Measurements from ENCODE around the gene R3HCC1L.
"Not testable (repeated sequence)": the region's sequence is repeated elsewhere in the genome, so short reads cannot be mapped to it uniquely, and the experiment has no call there.

R3HCC1L gene

GRCh38 chr10:98172495-98172894 lies 38.0 kb downstream of the R3HCC1L start:
- DNase-seq (ENCODE audit: low read depth) = no peak

- DNase-seq (ENCODE audit: low read depth) = no peak
These were observed 38.8 kb downstream of the R3HCC1L start for GRCh38 chr10:98173260-98173659.

- not testable (repeated sequence) for DNase-seq (ENCODE audit: low read depth)
These were observed 48.0 kb downstream of the R3HCC1L start for GRCh38 chr10:98182351-98182915.

GRCh38 chr10:98186681-98187080 lies 52.2 kb downstream of the R3HCC1L start:
- DNase-seq (ENCODE audit: low read depth) = no peak

GRCh38 chr10:98190773-98191172 lies 56.3 kb downstream of the R3HCC1L start:
- not testable (repeated sequence) for DNase-seq (ENCODE audit: low read depth)

GRCh38 chr10:98193037-98193436 lies 58.6 kb downstream of the R3HCC1L start:
- DNase-seq (ENCODE audit: low read depth) = no peak

- no peak for DNase-seq (ENCODE audit: low read depth)
These were observed 60.2 kb downstream of the R3HCC1L start for GRCh38 chr10:98194633-98195032.

GRCh38 chr10:98195120-98195519 lies 60.7 kb downstream of the R3HCC1L start:
- DNase-seq (ENCODE audit: low read depth) = no peak

- DNase-seq (ENCODE audit: low read depth) = no peak
These were observed 62.5 kb downstream of the R3HCC1L start for GRCh38 chr10:98196985-98197384.

GRCh38 chr10:98201760-98202159 lies 67.3 kb downstream of the R3HCC1L start:
- DNase-seq (ENCODE audit: low read depth) = no peak

GRCh38 chr10:98202378-98202777 lies 67.9 kb downstream of the R3HCC1L start:
- no peak for DNase-seq (ENCODE audit: low read depth)

GRCh38 chr10:98205351-98205750 lies 70.9 kb downstream of the R3HCC1L start:
- DNase-seq (ENCODE audit: low read depth) = no peak

- no peak for DNase-seq (ENCODE audit: low read depth)
These were observed 74.5 kb downstream of the R3HCC1L start for GRCh38 chr10:98208925-98209324.

GRCh38 chr10:98209441-98209840 lies 75.0 kb downstream of the R3HCC1L start:
- no peak for DNase-seq (ENCODE audit: low read depth)

- no peak for DNase-seq (ENCODE audit: low read depth)
These were observed 77.7 kb downstream of the R3HCC1L start for GRCh38 chr10:98212196-98212595.

- DNase-seq (ENCODE audit: low read depth) = no peak
These were observed 79.3 kb downstream of the R3HCC1L start for GRCh38 chr10:98213740-98214139.

GRCh38 chr10:98215373-98215772 lies 80.9 kb downstream of the R3HCC1L start:
- no peak for DNase-seq (ENCODE audit: low read depth)

GRCh38 chr10:98217801-98218200 lies 83.3 kb downstream of the R3HCC1L start:
- no peak for DNase-seq (ENCODE audit: low read depth)

- no peak for DNase-seq (ENCODE audit: low read depth)
These were observed 89.4 kb downstream of the R3HCC1L start for GRCh38 chr10:98223874-98224273.

GRCh38 chr10:98224509-98224908 lies 90.1 kb downstream of the R3HCC1L start:
- no peak for DNase-seq (ENCODE audit: low read depth)

- DNase-seq (ENCODE audit: low read depth) = no peak
These were observed 90.5 kb downstream of the R3HCC1L start for GRCh38 chr10:98224996-98225395.

GRCh38 chr10:98226508-98227144 lies 92.2 kb downstream of the R3HCC1L start:
- DNase-seq (ENCODE audit: low read depth) = no peak

GRCh38 chr10:98227713-98228112 lies 93.3 kb downstream of the R3HCC1L start:
- not testable (repeated sequence) for DNase-seq (ENCODE audit: low read depth)

- not testable (repeated sequence) for DNase-seq (ENCODE audit: low read depth)
These were observed 93.8 kb downstream of the R3HCC1L start for GRCh38 chr10:98228266-98228665.
